GM21786 (cell line): ENCODE measurements around the gene AUTS2.

Experiments used
- ATAC-seq: cut with Tn5 transposase; IDR thresholded peaks from one replicate; pipeline ENCODE4 v1.9.1; 2021; ENCODE audit not compliant: unreplicated experiment

Gene AUTS2

DNA sequence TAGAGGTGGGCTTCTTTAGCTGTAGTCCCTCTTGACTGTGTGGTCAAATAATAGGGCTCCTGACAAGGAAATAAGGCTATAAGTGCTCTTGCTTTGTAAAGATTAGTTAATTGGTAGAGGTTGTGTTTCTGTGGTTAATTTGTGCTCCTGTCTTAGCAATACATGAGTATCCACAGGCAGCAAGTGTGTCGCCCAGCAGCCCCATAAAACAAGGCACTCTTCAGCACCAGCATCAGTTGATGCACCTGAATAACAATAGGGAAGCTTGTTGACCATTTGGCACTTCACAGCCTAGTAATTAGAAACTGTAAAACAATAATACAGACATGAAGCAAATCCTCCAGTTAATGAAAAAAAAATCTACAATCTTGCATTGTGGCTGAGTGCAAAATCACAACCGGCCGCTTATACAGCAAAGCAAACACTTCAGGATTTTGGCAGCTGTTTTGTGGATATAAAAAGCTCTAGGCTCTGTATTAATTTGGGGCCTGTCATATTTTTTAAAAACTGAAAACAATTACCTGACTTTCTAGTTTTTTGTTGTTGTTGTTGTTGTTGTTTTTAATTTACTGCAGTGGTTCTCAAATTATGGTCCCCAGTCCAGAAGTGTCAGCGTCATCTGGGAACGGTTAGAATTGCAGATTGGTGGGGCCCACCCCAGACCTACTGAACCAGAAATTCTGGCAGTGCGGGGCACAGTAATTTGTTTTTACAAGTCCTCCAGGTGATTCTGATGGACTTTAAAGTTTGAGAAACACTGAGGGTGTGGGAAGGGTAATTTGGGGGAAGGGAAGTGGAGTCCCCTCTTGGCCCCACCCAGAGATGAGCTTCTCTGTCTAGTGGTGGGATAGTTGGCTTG lies 56.8 kb downstream of the AUTS2 start:
- ATAC-seq = no peak

GRCh38 chr7:69656077-69656476 lies 57.8 kb downstream of the AUTS2 start:
- no peak for ATAC-seq

GRCh38 chr7:69656890-69657289 lies 58.6 kb downstream of the AUTS2 start:
- no peak for ATAC-seq

- ATAC-seq = no peak
These were observed 59.1 kb downstream of the AUTS2 start for GRCh38 chr7:69657331-69657730.

- no peak for ATAC-seq
These were observed 59.7 kb downstream of the AUTS2 start for GRCh38 chr7:69657985-69658384.

DNA sequence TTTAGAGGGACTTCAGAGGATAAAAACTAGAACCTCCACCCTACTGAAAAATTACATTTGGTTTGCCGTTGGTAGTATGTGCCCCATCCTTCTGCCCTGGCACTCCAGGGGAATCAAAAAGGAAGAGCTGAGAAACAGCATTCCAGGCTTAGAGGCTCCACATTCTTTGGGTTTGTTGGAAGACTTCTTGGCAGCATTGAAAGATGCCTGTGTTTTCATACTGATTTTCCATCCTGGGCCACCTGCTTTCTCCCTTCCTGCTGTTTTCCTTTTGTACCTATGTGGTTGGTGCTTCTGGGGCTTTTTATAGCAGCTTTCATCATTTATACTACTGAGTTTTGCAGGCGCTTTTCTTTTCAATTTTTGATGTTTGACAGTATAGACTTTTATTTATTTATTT lies 61.7 kb downstream of the AUTS2 start:
- ATAC-seq = no peak

- ATAC-seq = peak; percentile 38
These were observed 63.1 kb downstream of the AUTS2 start for GRCh38 chr7:69661342-69661741.

DNA sequence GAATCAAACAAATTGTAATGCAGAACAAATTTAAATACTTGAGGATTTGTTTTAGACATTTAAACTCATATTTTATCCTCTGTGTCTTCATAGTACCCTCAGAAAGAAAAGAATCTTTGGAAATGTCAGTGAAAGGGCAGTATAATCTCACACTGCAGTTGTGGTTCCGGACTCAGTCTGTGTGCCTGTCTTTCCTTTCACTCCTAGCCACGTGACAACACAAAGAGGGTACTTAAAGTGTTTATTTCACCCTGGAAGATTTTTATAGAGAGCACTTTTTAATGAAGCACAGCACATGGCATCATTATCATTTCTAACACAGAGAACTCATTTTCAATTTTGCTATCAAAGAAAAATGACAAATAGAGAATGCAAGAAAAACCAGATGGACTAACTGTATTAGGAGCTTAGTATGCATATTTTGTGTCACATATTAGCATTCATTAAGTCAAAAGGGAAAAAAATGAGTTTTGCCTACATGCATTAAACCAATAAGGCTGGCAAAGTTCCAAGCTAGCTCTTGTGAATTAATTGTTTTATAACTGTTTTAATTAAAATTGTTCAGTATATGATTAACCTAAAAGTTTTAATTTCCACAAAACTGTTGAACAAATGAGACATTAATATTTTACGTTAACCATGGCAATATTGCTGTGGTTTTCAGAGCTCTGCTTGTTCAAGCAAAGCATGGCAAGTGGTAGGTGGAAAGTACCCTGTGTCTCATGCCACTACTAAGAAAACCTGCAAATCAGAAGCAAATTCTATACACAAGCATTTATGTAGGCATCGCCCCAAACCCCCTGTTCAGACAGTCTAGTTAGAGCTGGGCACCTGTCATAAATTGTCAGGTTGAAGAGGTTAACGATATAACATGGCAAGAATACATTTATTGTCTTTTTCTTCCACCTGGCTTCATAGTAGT lies 65.9 kb downstream of the AUTS2 start:
- ATAC-seq = peak; percentile 54

DNA sequence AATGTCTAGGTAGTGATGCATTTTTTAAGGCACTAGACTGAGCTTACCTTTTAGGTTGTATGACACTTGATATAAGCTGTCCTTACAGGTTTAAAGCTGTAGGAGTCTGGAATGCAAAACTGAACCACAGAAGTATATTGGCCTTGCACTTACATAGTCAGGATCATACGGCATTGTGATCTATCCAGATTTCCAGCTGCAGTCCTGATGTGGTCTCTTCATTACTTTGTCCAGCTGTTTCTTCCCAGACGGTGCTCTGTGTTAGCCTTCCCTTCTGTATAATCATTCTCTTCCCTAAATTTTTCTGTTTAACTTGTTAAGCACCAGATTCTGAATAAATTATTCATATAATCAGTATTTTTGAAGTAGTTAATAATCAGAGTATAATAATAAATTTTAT lies 67.1 kb downstream of the AUTS2 start:
- ATAC-seq = no peak

GRCh38 chr7:69668339-69668870 lies 70.1 kb downstream of the AUTS2 start:
- ATAC-seq = peak; percentile 31

- no peak for ATAC-seq
These were observed 72.4 kb downstream of the AUTS2 start for GRCh38 chr7:69670701-69671100.

DNA sequence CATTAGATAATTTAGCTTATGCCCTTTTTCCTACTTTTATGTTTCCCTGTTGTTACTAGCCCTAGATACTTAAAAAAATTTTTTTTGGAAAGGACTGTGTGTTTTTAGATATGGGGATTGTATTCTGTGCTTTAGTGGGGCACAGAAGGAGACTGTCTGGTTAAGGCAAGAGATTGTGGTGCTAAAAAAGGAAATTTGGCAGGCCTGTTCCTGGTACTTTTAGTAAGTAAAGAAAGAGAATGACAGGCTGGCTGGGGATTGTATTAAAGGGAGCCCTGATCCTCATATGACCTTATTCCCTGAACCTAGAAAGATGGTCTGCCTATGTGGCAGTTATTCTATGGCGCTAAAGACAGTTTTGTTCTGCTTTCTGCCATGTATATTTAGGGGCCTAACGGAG lies 74.8 kb downstream of the AUTS2 start:
- no peak for ATAC-seq

- peak; percentile 75 for ATAC-seq
These were observed 76.5 kb downstream of the AUTS2 start for GRCh38 chr7:69674701-69675182.

- no peak for ATAC-seq
These were observed 78.0 kb downstream of the AUTS2 start for GRCh38 chr7:69676247-69676646.

GRCh38 chr7:69677054-69677852 lies 79.0 kb downstream of the AUTS2 start:
- no peak for ATAC-seq

DNA sequence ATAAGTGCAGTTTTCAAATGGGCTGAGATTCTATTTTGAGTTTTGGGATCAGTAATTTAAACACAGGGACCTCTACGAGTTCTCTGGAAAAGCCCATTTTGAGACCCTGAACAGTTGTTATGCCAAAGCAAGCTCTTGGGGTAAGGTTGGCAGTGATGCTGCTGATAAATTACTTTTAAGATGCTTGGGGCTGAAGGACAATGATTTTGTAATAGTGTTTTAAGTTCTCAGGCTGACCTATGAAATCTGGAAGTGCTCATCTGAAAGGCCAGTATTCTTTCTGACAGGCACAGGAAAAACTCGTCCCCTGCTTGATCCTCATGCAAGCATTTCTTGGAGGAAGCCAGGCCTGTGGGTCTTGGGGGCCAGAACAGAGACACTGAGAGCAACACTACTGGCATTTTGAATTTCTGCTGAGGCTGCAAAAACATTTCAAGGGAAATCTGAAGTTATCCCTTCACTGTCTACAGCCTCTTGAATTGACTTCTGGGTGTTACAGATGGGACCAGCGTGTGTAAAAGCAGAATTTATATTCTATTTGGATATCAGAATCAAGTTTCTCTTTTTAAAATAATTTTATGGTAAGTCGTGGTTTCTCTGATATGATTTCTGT lies 79.7 kb downstream of the AUTS2 start:
- ATAC-seq = no peak

DNA sequence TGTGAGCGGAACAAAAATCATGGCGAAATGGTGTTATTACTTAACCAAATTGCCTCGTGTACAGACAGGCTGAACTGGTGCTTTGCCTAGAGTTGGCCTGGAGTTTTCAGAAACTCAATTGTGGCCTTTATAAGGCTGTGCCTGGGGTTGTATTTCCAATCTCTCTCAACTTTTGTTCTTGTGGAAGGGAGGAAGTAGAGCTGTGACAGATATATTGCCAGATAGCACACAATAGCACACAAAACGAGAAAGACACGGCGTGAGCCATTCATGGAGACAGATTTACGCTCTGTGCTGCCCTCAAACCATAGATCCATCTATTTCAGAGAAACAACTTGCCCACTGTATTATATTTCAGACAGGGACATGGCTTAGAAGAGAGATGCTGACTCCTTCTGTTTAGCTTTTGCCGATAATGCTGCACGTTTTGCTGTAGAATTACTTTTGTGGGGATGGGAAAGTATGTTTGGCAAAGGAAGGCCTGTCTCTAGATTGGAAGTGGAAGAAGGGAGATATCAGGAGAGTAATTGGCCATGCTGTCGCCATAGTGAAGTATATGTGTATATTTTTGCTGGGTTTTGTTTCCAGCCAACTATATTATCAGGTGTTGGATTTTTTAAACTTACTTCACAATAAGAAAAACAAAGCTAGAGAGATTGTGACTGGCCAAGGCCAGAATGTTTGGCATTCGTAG lies 80.4 kb downstream of the AUTS2 start:
- ATAC-seq = no peak

DNA sequence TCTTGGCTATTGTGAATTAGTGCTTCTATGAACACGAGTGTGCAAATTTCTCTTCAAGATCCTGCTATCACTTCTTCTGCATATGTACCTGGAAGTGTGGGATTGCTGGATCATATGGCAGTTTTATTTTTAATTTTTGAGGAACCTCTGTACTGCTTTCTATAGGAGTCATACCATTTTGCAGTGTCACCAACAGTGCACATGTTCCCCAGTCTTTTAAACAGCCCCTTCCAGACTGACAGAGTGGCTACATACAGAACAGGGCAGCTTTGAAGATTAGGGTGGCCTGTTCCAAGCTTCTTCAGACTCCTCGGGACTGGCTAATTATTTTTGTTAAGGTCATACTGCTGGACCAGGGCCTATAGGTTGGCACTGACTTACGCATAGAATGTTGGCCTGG lies 82.9 kb downstream of the AUTS2 start:
- no peak for ATAC-seq

DNA sequence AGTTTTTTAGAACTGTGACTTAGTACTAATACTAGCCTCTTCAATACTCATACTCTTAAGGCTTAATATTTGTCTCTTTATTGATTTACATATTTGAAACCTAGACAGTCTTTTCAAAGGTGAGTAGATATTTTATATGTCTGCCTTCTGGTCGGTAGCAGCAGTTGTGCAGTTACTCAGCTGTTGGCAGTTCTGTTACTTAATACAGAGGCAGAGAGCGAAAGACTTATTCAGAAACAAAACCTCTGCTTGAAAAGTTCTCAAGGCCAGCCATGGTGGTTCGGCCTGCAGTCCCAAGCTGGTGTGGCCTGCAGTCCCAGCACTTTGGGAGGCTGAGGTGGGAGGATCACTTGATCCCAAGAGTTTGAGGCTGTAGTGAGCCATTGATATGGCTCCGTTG lies 84.2 kb downstream of the AUTS2 start:
- ATAC-seq = no peak

DNA sequence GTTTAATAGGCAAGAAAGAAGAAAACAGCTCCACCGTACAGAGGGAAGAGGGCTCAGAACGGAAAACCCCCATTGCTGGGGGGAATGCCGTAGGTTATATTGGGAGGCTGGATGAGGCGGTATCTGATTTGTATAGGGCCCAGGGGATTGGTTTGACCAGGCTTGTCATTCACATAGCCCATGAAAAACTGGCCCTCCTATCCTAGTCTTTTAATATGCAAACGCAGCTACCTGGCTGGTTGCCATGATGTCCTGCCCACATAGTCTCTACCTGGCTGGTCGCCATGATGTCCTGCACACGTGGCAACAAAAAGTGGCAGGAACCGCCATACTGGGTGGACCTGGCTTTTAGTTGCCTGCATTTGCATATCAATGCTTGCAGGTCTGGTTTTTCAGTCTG lies 84.7 kb downstream of the AUTS2 start:
- ATAC-seq = no peak
